Skeletal muscle tissue (tissue), 4 donors: ENCODE measurements around the gene SCN5A. TPM values are rescaled to one million over a fixed set of nuclear protein-coding genes. Genes with fewer than 3 reads are reported as not detected.
A peak's percentile ranks its signal among the peaks of the same experiment; 100 is the strongest.

Experiments used
- H3K27ac ChIP-seq: one replicate; pipeline ENCODE4 v1.7.0; 2013; ENCODE audit warnings: mild to moderate bottlenecking, low read depth, low read length, inconsistent platforms
- H3K27me3 ChIP-seq, 3 donors: one replicate each; pipeline ENCODE4 v1.7.0; 2013; ENCODE audit warnings: low read length in 3 of 3; ENCODE audit not compliant: control insufficient read depth in 3 of 3, insufficient read depth in 3 of 3
- H3K36me3 ChIP-seq, 3 donors: one replicate each; pipeline ENCODE4 v1.7.0; 2013; ENCODE audit warnings: low read length in 3 of 3; ENCODE audit not compliant: control insufficient read depth in 3 of 3, insufficient read depth in 3 of 3
- H3K4me1 ChIP-seq, 3 donors: one replicate each; pipeline ENCODE4 v1.7.0; 2013; ENCODE audit warnings: low read length in 3 of 3, mild to moderate bottlenecking in 3 of 3; ENCODE audit not compliant: control insufficient read depth in 3 of 3, insufficient read depth in 3 of 3
- H3K4me3 ChIP-seq, 3 donors: one replicate each; pipeline ENCODE4 v1.7.0; 2013; ENCODE audit warnings: low read length in 3 of 3
- H3K9ac ChIP-seq, 3 donors: one replicate each; pipeline ENCODE4 v1.7.0; 2013; ENCODE audit warnings: low read length in 3 of 3, mild to moderate bottlenecking in 3 of 3, moderate library complexity in 2 of 3, low read depth in 1 of 3
- H3K9me3 ChIP-seq, 3 donors: one replicate each; pipeline ENCODE4 v1.7.0; 2013; ENCODE audit warnings: low read length in 3 of 3; ENCODE audit not compliant: control insufficient read depth in 3 of 3
- total RNA-seq: library from RNA; depleted of rRNA; stranded (reverse); fragments of >200 nt; gene quantifications from one replicate; pipeline ENCODE4 v1.2.3, GENCODE V29; 2014
- donor health status: Osteomylitis.

Gene SCN5A
- total RNA-seq, 1 donor from 2014 or later = 1.6 TPM

- Histone ChIP-seq H3K9ac (no peak overlapping the region), H3K36me3 (no peaks in the 10 kb centered on the region), H3K4me1 (no peaks in the 10 kb centered on the region), H3K9me3 (peaks cover 0 to 3% (median 2%) of the 10 kb centered on the region in 3 donors), H3K27ac (no peak overlapping the region), H3K27me3 (peaks cover 2 to 21% (median 19%) of the 10 kb centered on the region in 3 donors), H3K4me3 (no peak overlapping the region)
These were observed 13.1 kb upstream of the SCN5A start for GRCh38 chr3:38662544-38662943.

- Histone ChIP-seq H3K27ac (no peak overlapping the region), H3K4me1 (no peaks in the 10 kb centered on the region), H3K27me3 (peaks cover 20 to 34% (median 33%) of the 10 kb centered on the region in 3 donors), H3K9ac (no peak overlapping the region), H3K9me3 (peaks cover 0 to 3% (median 2%) of the 10 kb centered on the region in 3 donors), H3K4me3 (no peak overlapping the region), H3K36me3 (no peaks in the 10 kb centered on the region)
These were observed 9.4 kb upstream of the SCN5A start for GRCh38 chr3:38658841-38659240.

- no peaks in the 10 kb centered on the region for H3K36me3 ChIP-seq
- H3K27me3 ChIP-seq = peaks cover 25 to 34% (median 33%) of the 10 kb centered on the region in 3 donors
- H3K27ac ChIP-seq = no peak overlapping the region
- peaks cover 0 to 4% (median under 1%) of the 10 kb centered on the region in 3 donors for H3K9me3 ChIP-seq
- H3K9ac ChIP-seq = no peak overlapping the region
- H3K4me1 ChIP-seq = no peaks in the 10 kb centered on the region
- no peak overlapping the region for H3K4me3 ChIP-seq
These were observed 7.9 kb upstream of the SCN5A start for GRCh38 chr3:38657369-38657768.

- peaks cover 0 to 4% (median 0%) of the 10 kb centered on the region in 3 donors for H3K9me3 ChIP-seq
- H3K9ac ChIP-seq = no peak overlapping the region
- H3K27me3 ChIP-seq = peaks cover 33 to 36% (median 34%) of the 10 kb centered on the region in 3 donors
- peaks cover 0 to 6% (median 4%) of the 10 kb centered on the region in 3 donors for H3K4me1 ChIP-seq
- no peaks in the 10 kb centered on the region for H3K36me3 ChIP-seq
- no peak overlapping the region for H3K4me3 ChIP-seq
- no peak overlapping the region for H3K27ac ChIP-seq
These were observed 6.3 kb upstream of the SCN5A start for GRCh38 chr3:38655708-38656300.

GRCh38 chr3:38653685-38654537 is 4.4 kb upstream of the SCN5A start:
- Histone ChIP-seq H3K36me3 (no peaks in the 10 kb centered on the region), H3K4me3 (no peak overlapping the region), H3K27me3 (peaks cover 25 to 43% (median 33%) of the 10 kb centered on the region in 3 donors), H3K4me1 (peaks cover 4 to 17% (median 10%) of the 10 kb centered on the region in 3 donors), H3K9me3 (peaks cover 0 to 4% (median 0%) of the 10 kb centered on the region in 3 donors), H3K27ac (no peak overlapping the region), H3K9ac (no peak overlapping the region)

GRCh38 chr3:38652934-38653333 is 3.4 kb upstream of the SCN5A start:
- no peak overlapping the region for H3K9ac ChIP-seq
- H3K4me3 ChIP-seq = no peak overlapping the region
- H3K27ac ChIP-seq = no peak overlapping the region
- H3K4me1 ChIP-seq = peaks cover 6 to 25% (median 17%) of the 10 kb centered on the region in 3 donors
- H3K36me3 ChIP-seq = no peaks in the 10 kb centered on the region
- H3K9me3 ChIP-seq = peaks cover 0 to 4% (median 0%) of the 10 kb centered on the region in 3 donors
- peaks cover 28 to 50% (median 32%) of the 10 kb centered on the region in 3 donors for H3K27me3 ChIP-seq

DNA sequence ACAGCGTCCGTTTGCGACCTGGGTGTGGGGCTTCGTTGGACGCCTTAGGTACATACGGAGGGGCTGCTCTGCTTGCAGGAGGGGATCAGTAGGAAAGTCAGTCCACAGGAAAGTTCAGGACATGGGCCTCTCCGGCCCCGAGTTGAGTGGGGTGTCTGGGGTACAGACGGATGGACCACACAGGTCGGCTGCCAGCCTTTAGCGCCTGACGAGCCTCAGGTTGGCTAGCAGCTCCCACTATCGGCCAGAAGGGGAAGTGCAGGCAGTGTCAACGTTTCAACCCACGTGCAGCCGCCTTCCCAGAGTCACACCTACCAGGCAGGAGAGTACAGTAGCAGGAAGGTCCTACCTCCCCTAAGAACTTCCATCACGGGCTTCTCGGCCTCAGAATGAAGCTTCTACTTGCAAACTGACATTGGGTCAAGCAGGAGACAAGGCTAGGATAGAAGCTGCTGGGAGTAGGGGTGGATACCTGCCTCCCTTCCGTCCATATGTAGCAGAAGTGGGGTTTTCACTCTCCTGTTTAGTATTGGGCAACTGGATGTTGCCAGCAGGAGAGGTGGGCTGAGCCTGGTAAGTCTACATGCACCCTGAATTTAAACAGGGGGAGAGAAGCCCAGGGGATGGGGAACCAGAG is 1.8 kb upstream of the SCN5A start:
- Histone ChIP-seq H3K4me1 (peaks cover 6 to 27% (median 17%) of the 10 kb centered on the region in 3 donors), H3K27ac (no peak overlapping the region), H3K9ac (no peak overlapping the region), H3K4me3 (no peak overlapping the region), H3K9me3 (peaks cover 0 to 4% (median 0%) of the 10 kb centered on the region in 3 donors), H3K27me3 (peaks cover 15 to 53% (median 21%) of the 10 kb centered on the region in 3 donors), H3K36me3 (no peaks in the 10 kb centered on the region)

GRCh38 chr3:38650248-38650951 is 913 bp upstream of the SCN5A start:
- peak overlapping the region in 2 of 3 donors; percentile 54 to 65 for H3K4me3 ChIP-seq
- no peak overlapping the region for H3K27ac ChIP-seq
- peaks cover 6 to 27% (median 17%) of the 10 kb centered on the region in 3 donors for H3K4me1 ChIP-seq
- H3K27me3 ChIP-seq = peaks cover 15 to 48% (median 19%) of the 10 kb centered on the region in 3 donors
- peak overlapping the region in 1 of 3 donors; percentile 57 for H3K9ac ChIP-seq
- peaks cover 0 to 4% (median 0%) of the 10 kb centered on the region in 3 donors for H3K9me3 ChIP-seq
- H3K36me3 ChIP-seq = no peaks in the 10 kb centered on the region

DNA sequence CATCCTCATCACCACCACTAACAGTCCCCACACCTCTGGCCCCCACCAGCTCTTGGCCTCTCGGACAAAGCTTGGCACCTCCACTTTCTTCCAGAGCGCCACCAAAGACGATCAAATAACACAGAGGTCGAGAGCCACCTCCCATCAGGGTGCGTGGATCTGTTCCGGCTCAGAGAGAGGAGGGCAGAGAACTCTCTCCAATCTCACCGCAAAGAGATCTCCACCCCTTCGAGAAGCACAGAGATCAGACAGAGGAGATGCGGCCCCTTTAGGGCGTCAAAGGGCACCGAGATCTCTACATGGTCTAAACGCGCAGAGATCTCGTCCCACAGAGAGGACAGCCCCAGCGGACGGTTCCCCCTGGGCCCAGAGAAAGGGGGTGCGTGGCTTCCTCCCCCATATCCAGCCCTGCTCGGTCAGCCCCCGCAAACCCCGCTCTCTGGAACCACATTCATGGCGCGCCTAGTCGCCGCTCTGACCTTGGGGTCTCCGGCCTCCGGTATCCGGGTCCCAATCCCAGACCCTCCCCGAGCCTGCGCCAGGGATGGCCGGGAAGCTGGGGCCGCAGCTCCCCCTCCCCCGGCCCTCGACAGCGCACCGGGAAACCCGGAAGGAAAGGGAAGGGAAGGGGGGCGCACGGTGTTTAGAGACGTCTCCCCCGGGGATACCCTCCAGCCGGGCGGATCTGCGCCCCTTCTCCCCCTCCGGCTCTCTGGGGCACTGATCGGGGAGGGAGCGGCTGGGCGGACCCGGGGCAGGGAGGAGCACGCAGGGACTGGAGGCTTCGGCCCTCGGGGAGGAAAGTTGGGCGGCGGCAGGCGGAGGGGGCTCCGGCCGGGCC is 608 bp downstream of the SCN5A start:
- no peak overlapping the region for H3K27ac ChIP-seq
- H3K4me3 ChIP-seq = peak overlapping the region; percentile 2 to 58 (median 49)
- H3K4me1 ChIP-seq = peaks cover 6 to 27% (median 26%) of the 10 kb centered on the region in 3 donors
- H3K27me3 ChIP-seq = peaks cover 15 to 48% (median 19%) of the 10 kb centered on the region in 3 donors
- H3K36me3 ChIP-seq = no peaks in the 10 kb centered on the region
- H3K9ac ChIP-seq = peak overlapping the region in 1 of 3 donors; percentile 64
- peaks cover 0 to 4% (median 0%) of the 10 kb centered on the region in 3 donors for H3K9me3 ChIP-seq
